Nephron (organoid): ENCODE data around the gene SH3BP5L.
A peak's percentile ranks its signal among the peaks of the same experiment; 100 is the strongest.
"Not testable (repeated sequence)": the region's sequence is repeated elsewhere in the genome, so short reads cannot be mapped to it uniquely, and the experiment has no call there.

Experiments
- H3K27ac Mint-ChIP-seq, 3 experiments: 2 replicates each; pipeline ENCODE4 v1.8.0; 2020; ENCODE audit warnings: mixed read lengths in 3 of 3, mild to moderate bottlenecking in 2 of 3, moderate library complexity in 1 of 3
- H3K27me3 Mint-ChIP-seq: 2 replicates; pipeline ENCODE4 v1.8.0; 2021; ENCODE audit warnings: low read depth, mild to moderate bottlenecking, moderate library complexity, mixed read lengths
- H3K36me3 Mint-ChIP-seq: 2 replicates; pipeline ENCODE4 v1.8.0; 2020; ENCODE audit warnings: low read depth, mixed read lengths
- H3K4me1 Mint-ChIP-seq: 2 replicates; pipeline ENCODE4 v1.8.0; 2020; ENCODE audit warnings: mixed read lengths
- H3K4me3 Mint-ChIP-seq, 3 experiments: 2 replicates each; pipeline ENCODE4 v1.8.0; 2020; ENCODE audit warnings: mild to moderate bottlenecking in 3 of 3, mixed read lengths in 3 of 3, moderate library complexity in 2 of 3
- H3K9me3 Mint-ChIP-seq: 2 replicates; pipeline ENCODE4 v1.8.0; 2020; ENCODE audit warnings: mixed read lengths
- TF ChIP-seq, protein P1 (sequence below), 3 experiments: fragments of 200-600 bp; sonication (generic); IDR thresholded peaks; one replicate each; pipeline ENCODE4 v1.5.0; 2021; ENCODE audit warnings: antibody characterized with exemption in 3 of 3; ENCODE audit not compliant: unreplicated experiment in 3 of 3

SH3BP5L gene

DNA sequence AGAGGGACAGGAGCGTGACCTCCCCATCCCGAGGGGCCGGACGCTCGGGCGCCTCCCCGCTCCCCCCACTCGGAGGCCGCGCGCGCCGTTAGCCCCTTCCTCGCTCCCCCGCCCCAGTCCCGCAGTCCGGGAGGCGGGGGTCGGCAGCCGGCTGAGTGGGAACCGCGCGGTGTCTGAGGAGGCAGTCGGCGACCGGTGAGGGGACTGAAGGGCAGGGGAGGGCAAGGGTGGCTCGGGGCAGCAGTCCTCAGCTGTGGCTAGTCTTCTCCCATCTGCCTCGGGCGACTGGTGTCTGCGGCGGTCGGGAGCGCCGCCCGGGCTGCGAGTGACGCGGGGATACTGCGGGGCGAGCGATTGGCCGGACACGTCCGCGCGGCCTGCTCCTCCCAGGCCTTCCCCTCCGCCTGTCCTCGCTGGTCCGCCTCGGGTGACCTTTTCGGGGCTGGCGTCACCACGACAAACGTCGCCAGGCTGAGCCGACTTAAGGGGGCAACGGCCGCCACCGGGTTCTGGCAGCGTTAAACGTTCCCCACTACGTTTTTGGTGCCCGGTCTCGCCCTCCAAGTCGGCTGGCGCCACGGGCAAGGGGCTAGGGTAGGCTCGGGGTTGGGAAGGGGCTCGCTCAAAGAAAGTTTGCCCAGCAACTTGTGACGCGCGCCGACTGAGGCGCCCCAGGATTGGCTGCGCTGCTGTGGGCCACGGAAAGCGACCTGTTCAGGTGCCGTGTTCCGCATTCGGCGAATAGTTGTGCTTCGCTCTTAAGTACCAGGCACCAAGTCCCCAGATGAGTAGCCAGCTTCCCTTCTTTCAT lies 12.8 kb upstream of the SH3BP5L start:
- H3K36me3 Mint-ChIP-seq, result no peaks in the 10 kb centered on the region
- peak overlapping the region in 2 of 3 experiments; percentile 96 to 97 for H3K27ac Mint-ChIP-seq
- TF ChIP-seq, protein P1, sequence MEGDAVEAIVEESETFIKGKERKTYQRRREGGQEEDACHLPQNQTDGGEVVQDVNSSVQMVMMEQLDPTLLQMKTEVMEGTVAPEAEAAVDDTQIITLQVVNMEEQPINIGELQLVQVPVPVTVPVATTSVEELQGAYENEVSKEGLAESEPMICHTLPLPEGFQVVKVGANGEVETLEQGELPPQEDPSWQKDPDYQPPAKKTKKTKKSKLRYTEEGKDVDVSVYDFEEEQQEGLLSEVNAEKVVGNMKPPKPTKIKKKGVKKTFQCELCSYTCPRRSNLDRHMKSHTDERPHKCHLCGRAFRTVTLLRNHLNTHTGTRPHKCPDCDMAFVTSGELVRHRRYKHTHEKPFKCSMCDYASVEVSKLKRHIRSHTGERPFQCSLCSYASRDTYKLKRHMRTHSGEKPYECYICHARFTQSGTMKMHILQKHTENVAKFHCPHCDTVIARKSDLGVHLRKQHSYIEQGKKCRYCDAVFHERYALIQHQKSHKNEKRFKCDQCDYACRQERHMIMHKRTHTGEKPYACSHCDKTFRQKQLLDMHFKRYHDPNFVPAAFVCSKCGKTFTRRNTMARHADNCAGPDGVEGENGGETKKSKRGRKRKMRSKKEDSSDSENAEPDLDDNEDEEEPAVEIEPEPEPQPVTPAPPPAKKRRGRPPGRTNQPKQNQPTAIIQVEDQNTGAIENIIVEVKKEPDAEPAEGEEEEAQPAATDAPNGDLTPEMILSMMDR (IDR thresholded peaks at IDR 0.05; ENCODE audit: unreplicated experiment in 3 of 3), result no peak
- no peaks in the 10 kb centered on the region for H3K27me3 Mint-ChIP-seq
- peaks cover 14% of the 10 kb centered on the region for H3K4me1 Mint-ChIP-seq
- H3K4me3 Mint-ChIP-seq, result no peak overlapping the region
- no peaks in the 10 kb centered on the region for H3K9me3 Mint-ChIP-seq

DNA sequence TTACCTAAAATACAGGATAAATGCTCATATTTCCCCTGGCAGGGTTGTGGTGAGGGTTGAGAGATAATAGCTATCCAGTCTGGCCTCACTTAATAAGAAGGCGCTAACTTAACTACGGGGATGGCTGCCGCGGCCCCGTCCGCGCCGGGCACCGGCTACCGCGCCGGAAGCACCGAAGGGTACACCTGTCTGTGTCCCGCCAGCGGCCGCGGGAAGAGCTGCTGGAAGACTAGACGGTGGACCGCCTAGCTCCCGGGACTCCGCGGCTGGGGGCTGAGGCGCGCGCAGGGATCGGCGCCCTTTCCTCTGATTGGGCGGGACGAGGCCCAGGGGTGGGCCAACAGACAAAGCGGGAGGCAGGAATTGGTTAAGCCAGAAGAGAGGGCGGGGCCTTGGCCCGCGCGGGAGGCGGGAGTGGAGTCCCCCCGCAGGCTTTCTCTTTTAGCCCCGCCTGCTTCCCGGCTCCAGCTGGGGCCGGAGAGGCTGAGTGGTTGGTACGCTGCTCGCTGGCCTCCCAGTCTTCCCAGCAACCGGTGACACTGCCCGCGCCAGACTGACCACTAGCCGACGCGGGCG lies 12.2 kb upstream of the SH3BP5L start, which contains the start of gene ZNF672:
Gene ZNF672, plus strand, starts transcription at position 444 of the 576 bp plus-strand sequence. CDS start 9,051 bp downstream, outside the sequence.
- H3K4me1 Mint-ChIP-seq, result peaks cover 14% of the 10 kb centered on the region
- peak within 1 kb of the TSS in 2 of 3 experiments; percentile 96 to 97 for H3K27ac Mint-ChIP-seq
- H3K9me3 Mint-ChIP-seq, result no peaks in the 10 kb centered on the region
- H3K36me3 Mint-ChIP-seq, result no peaks in the 10 kb centered on the region
- TF ChIP-seq, protein P1 (IDR thresholded peaks at IDR 0.05; ENCODE audit: unreplicated experiment in 3 of 3), result no peak
- H3K4me3 Mint-ChIP-seq, result no peak within 1 kb of the TSS
- H3K27me3 Mint-ChIP-seq, result no peaks in the 10 kb centered on the region

DNA sequence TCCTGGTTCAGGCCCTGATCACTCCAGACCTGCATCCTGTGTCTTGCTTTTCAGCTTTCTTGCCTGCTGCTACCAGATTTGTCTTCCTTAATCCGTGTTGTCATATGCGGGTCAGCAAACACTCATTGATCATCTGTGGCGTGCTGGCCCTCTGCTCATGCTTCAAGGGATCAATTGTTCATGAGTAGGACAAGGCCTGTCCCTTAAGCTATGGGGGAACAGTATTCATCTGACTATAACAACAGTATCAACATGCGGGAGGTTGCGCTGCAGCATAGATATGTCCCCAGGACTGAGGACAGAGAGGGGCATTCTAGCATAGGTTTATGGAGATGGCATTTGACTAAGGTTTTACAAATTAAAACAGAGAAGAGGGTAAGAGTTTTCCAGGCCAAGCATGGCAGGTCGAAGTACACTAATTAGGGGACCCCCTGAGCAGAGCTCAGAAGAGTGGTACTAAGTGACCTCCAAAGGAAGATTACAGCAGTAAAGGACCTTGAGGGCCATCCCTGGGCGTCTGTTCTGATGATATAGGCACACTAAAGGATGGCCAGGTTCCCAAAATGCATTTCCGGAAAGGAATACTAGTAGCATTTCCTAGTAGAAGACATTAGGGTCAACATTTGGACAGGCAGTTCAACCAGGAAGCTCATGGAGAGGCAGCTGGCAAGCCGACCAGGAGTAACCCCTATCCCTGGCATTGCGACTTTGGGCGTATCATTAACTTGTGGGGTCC lies 11.5 kb upstream of the SH3BP5L start:
- Mint-ChIP-seq H3K27ac (no peak overlapping the region), H3K9me3 (no peaks in the 10 kb centered on the region), H3K4me1 (peaks cover 11% of the 10 kb centered on the region), H3K4me3 (no peak overlapping the region), H3K27me3 (peaks cover 4% of the 10 kb centered on the region), H3K36me3 (no peaks in the 10 kb centered on the region)
- TF ChIP-seq, protein P1 (IDR thresholded peaks at IDR 0.05; ENCODE audit: unreplicated experiment in 3 of 3), result no peak

DNA sequence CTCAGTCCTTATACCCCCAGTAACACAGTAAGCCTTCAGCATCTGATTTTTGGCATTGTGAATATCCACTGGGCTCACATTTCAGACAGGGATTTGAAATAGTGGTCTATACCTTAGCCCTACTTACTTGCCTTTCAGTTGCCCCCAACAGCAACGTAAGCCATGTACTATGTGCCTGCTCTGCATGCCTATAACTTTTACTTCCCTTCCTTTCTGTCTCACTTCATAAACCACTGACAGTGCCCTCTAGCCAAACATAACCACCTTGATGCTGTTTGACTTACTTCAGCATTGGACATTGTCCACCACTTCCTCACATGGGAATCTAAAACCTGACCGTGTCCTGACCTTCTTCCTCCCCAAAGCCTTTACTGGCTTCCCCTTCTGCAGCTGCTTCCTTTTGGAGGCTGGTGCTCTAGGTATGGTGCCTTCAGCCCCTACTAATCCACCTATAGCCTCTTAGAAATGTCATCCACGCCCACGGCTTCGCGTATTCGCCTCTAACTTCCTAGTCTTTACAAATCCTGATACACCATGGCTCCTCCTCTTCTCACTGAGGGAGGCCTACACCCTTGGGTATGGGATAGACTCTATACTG lies 8.7 kb upstream of the SH3BP5L start:
- Mint-ChIP-seq H3K36me3 (no peaks in the 10 kb centered on the region), H3K9me3 (no peaks in the 10 kb centered on the region), H3K4me3 (no peak overlapping the region), H3K27me3 (peaks cover 10% of the 10 kb centered on the region), H3K4me1 (no peaks in the 10 kb centered on the region), H3K27ac (no peak overlapping the region)
- TF ChIP-seq, protein P1 (IDR thresholded peaks at IDR 0.05; ENCODE audit: unreplicated experiment in 3 of 3), result no peak

DNA sequence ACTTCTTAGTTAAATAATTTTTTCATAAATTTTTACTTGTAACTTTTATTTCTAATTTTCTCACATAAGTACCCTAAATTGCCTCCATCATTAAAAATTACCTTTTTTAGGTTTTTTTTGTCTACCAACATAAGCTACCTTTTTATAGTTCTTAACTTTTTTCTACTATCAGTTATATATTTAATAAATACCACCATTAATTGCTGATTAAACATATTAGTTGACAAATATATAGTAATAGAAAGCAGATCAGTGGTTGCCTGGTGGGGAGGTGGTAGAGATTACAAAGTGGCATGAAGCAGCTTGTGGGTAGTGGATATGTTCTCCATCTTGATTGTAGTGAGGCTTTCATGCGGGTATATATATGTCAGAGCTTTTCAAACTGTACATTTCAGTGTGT lies 6.1 kb upstream of the SH3BP5L start:
- Mint-ChIP-seq H3K9me3 (no peaks in the 10 kb centered on the region), H3K36me3 (no peaks in the 10 kb centered on the region), H3K27ac (no peak overlapping the region), H3K4me1 (peaks cover 1% of the 10 kb centered on the region), H3K27me3 (peaks cover 10% of the 10 kb centered on the region), H3K4me3 (no peak overlapping the region)
- TF ChIP-seq, protein P1 (IDR thresholded peaks at IDR 0.05; ENCODE audit: unreplicated experiment in 3 of 3), result no peak

DNA sequence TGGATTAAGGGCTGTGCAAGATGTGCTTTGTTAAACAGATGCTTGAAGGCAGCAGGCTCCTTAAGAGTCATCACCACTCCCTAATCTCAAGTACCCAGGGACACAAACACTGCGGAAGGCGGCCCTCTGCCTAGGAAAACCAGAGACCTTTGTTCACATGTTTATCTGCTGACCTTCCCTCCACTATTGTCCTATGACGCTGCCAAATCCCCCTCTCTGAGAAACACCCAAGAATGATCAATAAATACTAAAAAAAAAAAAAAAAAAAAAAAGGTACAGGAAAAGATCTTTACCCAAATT lies 5.0 kb upstream of the SH3BP5L start:
- not testable (repeated sequence) for H3K36me3 Mint-ChIP-seq, H3K4me3 Mint-ChIP-seq, H3K27ac Mint-ChIP-seq, H3K4me1 Mint-ChIP-seq, H3K9me3 Mint-ChIP-seq, H3K27me3 Mint-ChIP-seq
